Skeletal muscle tissue (tissue), 4 donors: ENCODE results near the gene CD68. TPM values are rescaled to one million over a fixed set of nuclear protein-coding genes. Genes with fewer than 3 reads are reported as not detected.
"Not testable (repeated sequence)": the region's sequence is repeated elsewhere in the genome, so short reads cannot be mapped to it uniquely, and the experiment has no call there.

Experiments
- H3K27ac ChIP-seq: one replicate; pipeline ENCODE4 v1.7.0; 2013; ENCODE audit warnings: mild to moderate bottlenecking, low read depth, low read length, inconsistent platforms
- H3K27me3 ChIP-seq, 3 donors: one replicate each; pipeline ENCODE4 v1.7.0; 2013; ENCODE audit warnings: low read length in 3 of 3; ENCODE audit not compliant: control insufficient read depth in 3 of 3, insufficient read depth in 3 of 3
- H3K36me3 ChIP-seq, 3 donors: one replicate each; pipeline ENCODE4 v1.7.0; 2013; ENCODE audit warnings: low read length in 3 of 3; ENCODE audit not compliant: control insufficient read depth in 3 of 3, insufficient read depth in 3 of 3
- H3K4me1 ChIP-seq, 3 donors: one replicate each; pipeline ENCODE4 v1.7.0; 2013; ENCODE audit warnings: low read length in 3 of 3, mild to moderate bottlenecking in 3 of 3; ENCODE audit not compliant: control insufficient read depth in 3 of 3, insufficient read depth in 3 of 3
- H3K4me3 ChIP-seq, 3 donors: one replicate each; pipeline ENCODE4 v1.7.0; 2013; ENCODE audit warnings: low read length in 3 of 3
- H3K9ac ChIP-seq, 3 donors: one replicate each; pipeline ENCODE4 v1.7.0; 2013; ENCODE audit warnings: low read length in 3 of 3, mild to moderate bottlenecking in 3 of 3, moderate library complexity in 2 of 3, low read depth in 1 of 3
- H3K9me3 ChIP-seq, 3 donors: one replicate each; pipeline ENCODE4 v1.7.0; 2013; ENCODE audit warnings: low read length in 3 of 3; ENCODE audit not compliant: control insufficient read depth in 3 of 3
- total RNA-seq: library from RNA; depleted of rRNA; stranded (reverse); fragments of >200 nt; gene quantifications from one replicate; pipeline ENCODE4 v1.2.3, GENCODE V29; 2014
- donor health status: Osteomylitis.

Gene CD68
- total RNA-seq, 1 donor from 2014 or later: 4.2 TPM

GRCh38 chr17:7612294-7612640, 32.8 kb downstream of the CD68 start:
- Histone ChIP-seq H3K4me1 (peaks cover 24 to 29% (median 27%) of the 10 kb centered on the region in 3 donors), H3K27ac (peak overlapping the region; percentile 6), H3K4me3 (no peak overlapping the region), H3K9ac (no peak overlapping the region), H3K9me3 (no peaks in the 10 kb centered on the region), H3K27me3 (no peaks in the 10 kb centered on the region), H3K36me3 (peaks cover 0 to 5% (median 2%) of the 10 kb centered on the region in 3 donors)

GRCh38 chr17:7613769-7614424, 34.5 kb downstream of the CD68 start:
- H3K36me3 ChIP-seq: peaks cover 0 to 2% (median 0%) of the 10 kb centered on the region in 3 donors
- H3K4me1 ChIP-seq: peaks cover 24 to 29% (median 27%) of the 10 kb centered on the region in 3 donors
- peak overlapping the region; percentile 80 to 90 (median 87) for H3K4me3 ChIP-seq
- no peaks in the 10 kb centered on the region for H3K9me3 ChIP-seq
- H3K27me3 ChIP-seq: no peaks in the 10 kb centered on the region
- H3K27ac ChIP-seq: peak overlapping the region; percentile 82
- peak overlapping the region; percentile 79 to 93 (median 92) for H3K9ac ChIP-seq

GRCh38 chr17:7614425-7615264, 35.2 kb downstream of the CD68 start, which contains the start of gene FXR2:
TSS of gene FXR2 (minus strand) at chr17:7614897. CDS start at chr17:7614532, 365 bp downstream.
- Histone ChIP-seq H3K4me1 (peaks cover 24 to 27% (median 25%) of the 10 kb centered on the region in 3 donors), H3K27ac (peak within 1 kb of the TSS; percentile 82), H3K27me3 (no peaks in the 10 kb centered on the region), H3K36me3 (peaks cover 0 to 2% (median 0%) of the 10 kb centered on the region in 3 donors), H3K9ac (peak within 1 kb of the TSS; percentile 79 to 93 (median 92)), H3K9me3 (no peaks in the 10 kb centered on the region), H3K4me3 (peak within 1 kb of the TSS; percentile 80 to 90 (median 87))

GRCh38 chr17:7615265-7615747, 35.9 kb downstream of the CD68 start:
- peak overlapping the region; percentile 82 for H3K27ac ChIP-seq
- H3K27me3 ChIP-seq: no peaks in the 10 kb centered on the region
- H3K36me3 ChIP-seq: peaks cover 0 to 2% (median 0%) of the 10 kb centered on the region in 3 donors
- H3K9ac ChIP-seq: peak overlapping the region; percentile 64 to 75 (median 65)
- H3K9me3 ChIP-seq: no peaks in the 10 kb centered on the region
- H3K4me1 ChIP-seq: peaks cover 24 to 27% (median 25%) of the 10 kb centered on the region in 3 donors
- peak overlapping the region; percentile 76 to 80 (median 76) for H3K4me3 ChIP-seq

GRCh38 chr17:7618608-7619007, 39.2 kb downstream of the CD68 start:
- H3K9me3 ChIP-seq: no peaks in the 10 kb centered on the region
- no peak overlapping the region for H3K27ac ChIP-seq
- no peaks in the 10 kb centered on the region for H3K27me3 ChIP-seq
- H3K4me3 ChIP-seq: no peak overlapping the region
- H3K36me3 ChIP-seq: no peaks in the 10 kb centered on the region
- H3K9ac ChIP-seq: no peak overlapping the region
- peaks cover 5 to 6% (median 6%) of the 10 kb centered on the region in 3 donors for H3K4me1 ChIP-seq

GRCh38 chr17:7620835-7621234, 41.4 kb downstream of the CD68 start:
- Histone ChIP-seq H3K27ac (no peak overlapping the region), H3K4me3 (no peak overlapping the region), H3K9me3 (no peaks in the 10 kb centered on the region), H3K4me1 (no peaks in the 10 kb centered on the region), H3K27me3 (no peaks in the 10 kb centered on the region), H3K9ac (no peak overlapping the region), H3K36me3 (peaks cover 0 to under 1% (median under 1%) of the 10 kb centered on the region in 3 donors)

GRCh38 chr17:7623661-7624060, 44.2 kb downstream of the CD68 start:
- no peak overlapping the region for H3K9ac ChIP-seq

GRCh38 chr17:7625749-7626148, 46.3 kb downstream of the CD68 start:
- not testable (repeated sequence) for H3K9me3 ChIP-seq, H3K4me3 ChIP-seq, H3K27ac ChIP-seq, H3K9ac ChIP-seq, H3K36me3 ChIP-seq, H3K27me3 ChIP-seq
- peaks cover 9 to 11% (median 11%) of the 10 kb centered on the region in 3 donors for H3K4me1 ChIP-seq

More at GRCh38 chr17:7623661-7624060, 44.2 kb downstream of the CD68 start:
- Histone ChIP-seq H3K36me3 (peaks cover 4 to 5% (median 5%) of the 10 kb centered on the region in 3 donors), H3K4me3 (no peak overlapping the region), H3K27me3 (no peaks in the 10 kb centered on the region), H3K9me3 (no peaks in the 10 kb centered on the region), H3K4me1 (peaks cover 9 to 11% (median 11%) of the 10 kb centered on the region in 3 donors), H3K27ac (no peak overlapping the region)

GRCh38 chr17:7626307-7626706, 46.9 kb downstream of the CD68 start:
- Histone ChIP-seq H3K36me3 (peaks cover 4 to 5% (median 5%) of the 10 kb centered on the region in 3 donors), H3K4me3 (peak overlapping the region; percentile 14 to 91 (median 74)), H3K27ac (peak overlapping the region; percentile 97), H3K4me1 (peaks cover 9 to 11% (median 11%) of the 10 kb centered on the region in 3 donors), H3K27me3 (no peaks in the 10 kb centered on the region), H3K9ac (peak overlapping the region; percentile 92 to 95 (median 95)), H3K9me3 (no peaks in the 10 kb centered on the region)
